HepG2 (cell line): ENCODE measurements around the gene TNFSF12. TPM values are rescaled to one million over a fixed set of nuclear protein-coding genes. Genes with fewer than 3 reads are reported as not detected.
A peak's percentile ranks its signal among the peaks of the same experiment; 100 is the strongest.

Experiments used
- AGO2 ChIP-seq: fragments of 200-400 bp; formaldehyde crosslinking; optimal IDR thresholded peaks from 2 replicates; pipeline ENCODE3; 2017; ENCODE audit warnings: mild to moderate bottlenecking, low read depth, low read length, moderate library complexity
- KDM3A ChIP-seq: IDR thresholded peaks from 2 replicates; pipeline ENCODE4 v1.6.1; 2018; ENCODE audit warnings: low read depth, missing compliant biosample characterization
- KDM5B ChIP-seq: sonication (generic); formaldehyde crosslinking; IDR thresholded peaks from 2 replicates; pipeline ENCODE4 v1.4.0; 2020; ENCODE audit warnings: missing genetic modification reagents, mild to moderate bottlenecking, borderline replicate concordance
- KLF16 ChIP-seq, 2 experiments: sonication (generic) in 1 of 2; formaldehyde crosslinking in 1 of 2; IDR thresholded peaks; 2 replicates each; pipeline versions ENCODE4 v1.6.1 to v1.8.0; 2016 to 2023; ENCODE audit warnings: missing genetic modification reagents in 2 of 2, missing compliant biosample characterization in 1 of 2
- MYC ChIP-seq: sonication (generic); formaldehyde crosslinking; IDR thresholded peaks from 2 replicates; pipeline ENCODE4 v1.9.0; 2021; ENCODE audit warnings: missing genetic modification reagents, borderline replicate concordance
- PATZ1 ChIP-seq: sonication (generic); formaldehyde crosslinking; IDR thresholded peaks from 2 replicates; pipeline ENCODE4 v1.4.0; 2020; ENCODE audit warnings: missing genetic modification reagents
- ZNF205 ChIP-seq: IDR thresholded peaks from 2 replicates; pipeline ENCODE4 v1.6.1; 2018; ENCODE audit warnings: missing biosample characterization, missing genetic modification reagents
- ZNF225 ChIP-seq: sonication (generic); formaldehyde crosslinking; IDR thresholded peaks from 2 replicates; pipeline ENCODE4 v1.4.0; 2020; ENCODE audit warnings: mild to moderate bottlenecking, missing genetic modification reagents
- ZNF276 ChIP-seq: sonication (generic); formaldehyde crosslinking; IDR thresholded peaks from 2 replicates; pipeline ENCODE4 v1.4.0; 2020; ENCODE audit warnings: mild to moderate bottlenecking, low read depth, missing genetic modification reagents
- ZNF350 ChIP-seq: sonication (generic); formaldehyde crosslinking; IDR thresholded peaks from 2 replicates; pipeline ENCODE4 v1.4.0; 2020; ENCODE audit warnings: mild to moderate bottlenecking, low read depth, missing genetic modification reagents, borderline replicate concordance
- ZNF383 ChIP-seq: sonication (generic); formaldehyde crosslinking; IDR thresholded peaks from 2 replicates; pipeline ENCODE4 v1.4.0; 2020; ENCODE audit warnings: missing genetic modification reagents, mild to moderate bottlenecking, borderline replicate concordance
- ZNF616 ChIP-seq: sonication (generic); formaldehyde crosslinking; IDR thresholded peaks from 2 replicates; pipeline ENCODE4 v1.5.0; 2020; ENCODE audit warnings: low read depth, mild to moderate bottlenecking, missing genetic modification reagents
- ZNF792 ChIP-seq: IDR thresholded peaks from 2 replicates; pipeline ENCODE4 v1.6.1; 2016
- ZSCAN21 ChIP-seq: sonication (generic); formaldehyde crosslinking; IDR thresholded peaks from 2 replicates; pipeline ENCODE4 v1.8.0; 2022; ENCODE audit warnings: mild to moderate bottlenecking, missing genetic modification reagents, moderate library complexity, borderline replicate concordance
- ZSCAN9 ChIP-seq: IDR thresholded peaks from 2 replicates; pipeline ENCODE4 v1.6.1; 2016; ENCODE audit warnings: borderline replicate concordance
- polyA plus RNA-seq, 8 experiments: library from polyadenylated mRNA; depleted of rRNA in 3 of 8; stranded (reverse) in 7 of 8; unstranded in 1 of 8; fragments of >200 nt; fragmentation: Illumina TruSeq in 4 of 8; extraction: Trizol in 4 of 8; gene quantifications; 2 replicates each; pipeline versions ENCODE4 v1.2.1 to v1.2.3, GENCODE V29; 2011 to 2016; ENCODE audit warnings: low read depth in 4 of 8, missing spikeins in 1 of 8, mixed read lengths in 1 of 8; ENCODE audit not compliant: insufficient read depth in 1 of 8
- total RNA-seq, 5 experiments: library from RNA; depleted of rRNA; stranded (reverse); fragments of >200 nt; fragmentation: Illumina TruSeq; extraction: Trizol; gene quantifications; 2 replicates each; pipeline ENCODE4 v1.2.3, GENCODE V29; 2016; ENCODE audit warnings: low read depth in 1 of 5
- TF ChIP-seq, protein P1 (sequence below): sonication (generic); formaldehyde crosslinking; IDR thresholded peaks from 2 replicates; pipeline ENCODE4 v1.4.0; 2020; ENCODE audit warnings: missing genetic modification reagents
- TF ChIP-seq, protein P2 (sequence below): IDR thresholded peaks from 2 replicates; pipeline ENCODE4 v1.6.1; 2016; ENCODE audit warnings: low read depth
- TF ChIP-seq, protein P3 (sequence below): sonication (generic); formaldehyde crosslinking; IDR thresholded peaks from 2 replicates; pipeline ENCODE4 v1.5.0; 2020; ENCODE audit warnings: missing genetic modification reagents
- TF ChIP-seq, protein P4 (sequence below): sonication (generic); formaldehyde crosslinking; IDR thresholded peaks from 2 replicates; pipeline ENCODE4 v1.4.0; 2020; ENCODE audit warnings: missing genetic modification reagents, low read depth, mild to moderate bottlenecking, borderline replicate concordance

Gene TNFSF12
- total and polyA plus RNA-seq, 2 of the 13 experiments (the other 11 are each of a cell fraction or from before 2014, with no cell fraction given) = 0.93 to 7.2 TPM

DNA sequence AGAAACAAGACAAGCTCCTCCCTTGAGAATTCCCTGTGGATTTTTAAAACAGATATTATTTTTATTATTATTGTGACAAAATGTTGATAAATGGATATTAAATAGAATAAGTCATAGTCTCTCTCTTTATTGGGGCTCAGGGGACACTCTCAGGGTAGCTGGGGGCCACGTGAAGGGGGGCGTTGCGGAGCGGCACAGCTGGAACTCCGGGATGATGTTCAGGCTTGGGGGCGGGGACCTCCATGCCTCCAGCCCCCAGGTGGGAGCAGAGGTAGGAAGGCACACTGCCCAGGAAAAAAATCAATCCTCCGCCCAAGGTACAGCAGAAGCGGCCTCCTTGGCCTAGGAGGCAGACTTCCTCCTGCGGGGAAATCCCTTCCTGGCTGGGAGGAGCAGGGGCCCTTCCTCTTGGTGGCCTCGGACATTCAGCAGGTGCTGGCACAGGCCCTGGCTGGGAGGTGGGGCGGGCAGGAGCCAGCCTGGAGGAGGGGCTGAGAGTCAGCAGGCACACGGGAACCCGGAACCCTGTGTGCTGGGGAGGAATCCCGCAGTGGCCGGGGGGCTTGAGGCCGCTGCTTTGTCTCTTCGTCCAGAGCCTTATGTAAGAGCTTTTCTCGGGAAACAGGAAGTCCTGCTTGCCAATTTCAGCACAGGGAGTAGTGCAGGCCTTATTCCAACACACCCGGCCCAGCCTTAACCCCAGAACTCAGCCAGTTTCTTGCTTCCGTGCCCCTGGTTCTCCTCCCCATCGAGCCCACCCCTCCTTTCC is 9.1 kb downstream of the TNFSF12 start (continued):
- TF ChIP-seq ZNF276 (CRISPR knock-in tag) = peak; percentile 57; the same call in 1 of the 2 replicates
- TF ChIP-seq ZNF616 (CRISPR knock-in tag) = no peak
- peak; percentile 18; the same call in 1 of the 2 replicates for TF ChIP-seq KDM3A (CRISPR knock-in tag)
- TF ChIP-seq AGO2 = peak; percentile 69
- 0 out of 2 replicates have a peak, but pooled peaks have one; percentile 23 for TF ChIP-seq ZSCAN21 (CRISPR knock-in tag)
- TF ChIP-seq, protein P1, sequence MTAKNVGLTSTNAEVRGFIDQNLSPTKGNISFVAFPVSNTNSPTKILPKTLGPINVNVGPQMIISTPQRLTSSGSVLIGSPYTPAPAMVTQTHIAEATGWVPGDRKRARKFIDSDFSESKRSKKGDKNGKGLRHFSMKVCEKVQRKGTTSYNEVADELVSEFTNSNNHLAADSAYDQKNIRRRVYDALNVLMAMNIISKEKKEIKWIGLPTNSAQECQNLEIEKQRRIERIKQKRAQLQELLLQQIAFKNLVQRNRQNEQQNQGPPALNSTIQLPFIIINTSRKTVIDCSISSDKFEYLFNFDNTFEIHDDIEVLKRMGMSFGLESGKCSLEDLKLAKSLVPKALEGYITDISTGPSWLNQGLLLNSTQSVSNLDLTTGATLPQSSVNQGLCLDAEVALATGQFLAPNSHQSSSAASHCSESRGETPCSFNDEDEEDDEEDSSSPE (CRISPR knock-in tag) = 0 out of 2 replicates have a peak, but pooled peaks have one; percentile 32
- peak; percentile 76 for TF ChIP-seq PATZ1 (CRISPR knock-in tag)
- TF ChIP-seq ZNF225 = 0 out of 2 replicates have a peak, but pooled peaks have one; percentile 26
- peak; percentile 56; the same call in 1 of the 2 replicates for TF ChIP-seq KDM5B
- TF ChIP-seq ZNF792 = peak; percentile 50; the same call in 1 of the 2 replicates
- TF ChIP-seq KLF16 (CRISPR knock-in tag; IDR thresholded peaks at IDR 0.05) = 0 out of 4 replicates have a peak, but pooled peaks of 1 of the 2 experiments have one; percentile 28
- TF ChIP-seq, protein P2, sequence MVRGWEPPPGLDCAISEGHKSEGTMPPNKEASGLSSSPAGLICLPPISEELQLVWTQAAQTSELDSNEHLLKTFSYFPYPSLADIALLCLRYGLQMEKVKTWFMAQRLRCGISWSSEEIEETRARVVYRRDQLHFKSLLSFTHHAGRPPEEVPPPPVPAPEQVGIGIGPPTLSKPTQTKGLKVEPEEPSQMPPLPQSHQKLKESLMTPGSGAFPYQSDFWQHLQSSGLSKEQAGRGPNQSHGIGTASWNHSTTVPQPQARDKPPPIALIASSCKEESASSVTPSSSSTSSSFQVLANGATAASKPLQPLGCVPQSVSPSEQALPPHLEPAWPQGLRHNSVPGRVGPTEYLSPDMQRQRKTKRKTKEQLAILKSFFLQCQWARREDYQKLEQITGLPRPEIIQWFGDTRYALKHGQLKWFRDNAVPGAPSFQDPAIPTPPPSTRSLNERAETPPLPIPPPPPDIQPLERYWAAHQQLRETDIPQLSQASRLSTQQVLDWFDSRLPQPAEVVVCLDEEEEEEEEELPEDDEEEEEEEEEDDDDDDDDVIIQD (CRISPR knock-in tag) = 0 out of 2 replicates have a peak, but pooled peaks have one; percentile 25
- TF ChIP-seq ZNF383 (CRISPR knock-in tag) = no peak
- 0 out of 2 replicates have a peak, but pooled peaks have one; percentile 26 for TF ChIP-seq MYC (CRISPR knock-in tag)
- TF ChIP-seq ZNF350 (CRISPR knock-in tag) = 0 out of 2 replicates have a peak, but pooled peaks have one; percentile 47
- TF ChIP-seq, protein P3, sequence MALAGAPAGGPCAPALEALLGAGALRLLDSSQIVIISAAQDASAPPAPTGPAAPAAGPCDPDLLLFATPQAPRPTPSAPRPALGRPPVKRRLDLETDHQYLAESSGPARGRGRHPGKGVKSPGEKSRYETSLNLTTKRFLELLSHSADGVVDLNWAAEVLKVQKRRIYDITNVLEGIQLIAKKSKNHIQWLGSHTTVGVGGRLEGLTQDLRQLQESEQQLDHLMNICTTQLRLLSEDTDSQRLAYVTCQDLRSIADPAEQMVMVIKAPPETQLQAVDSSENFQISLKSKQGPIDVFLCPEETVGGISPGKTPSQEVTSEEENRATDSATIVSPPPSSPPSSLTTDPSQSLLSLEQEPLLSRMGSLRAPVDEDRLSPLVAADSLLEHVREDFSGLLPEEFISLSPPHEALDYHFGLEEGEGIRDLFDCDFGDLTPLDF (CRISPR knock-in tag) = no peak
- TF ChIP-seq ZSCAN9 (CRISPR knock-in tag) = 0 out of 2 replicates have a peak, but pooled peaks have one; percentile 17
- peak; percentile 63; the same call in 1 of the 2 replicates for TF ChIP-seq ZNF205
- TF ChIP-seq, protein P4, sequence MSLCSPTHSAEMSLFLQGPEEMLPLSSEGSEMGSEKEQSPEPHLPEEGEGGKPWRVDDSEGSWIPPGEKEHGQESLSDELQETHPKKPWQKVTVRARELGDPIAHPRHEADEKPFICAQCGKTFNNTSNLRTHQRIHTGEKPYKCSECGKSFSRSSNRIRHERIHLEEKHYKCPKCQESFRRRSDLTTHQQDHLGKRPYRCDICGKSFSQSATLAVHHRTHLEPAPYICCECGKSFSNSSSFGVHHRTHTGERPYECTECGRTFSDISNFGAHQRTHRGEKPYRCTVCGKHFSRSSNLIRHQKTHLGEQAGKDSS (CRISPR knock-in tag) = peak; percentile 53; the same call in 1 of the 2 replicates
